Heart left ventricle (tissue), 13 donors: Measurements from ENCODE around the gene TYROBP.

Experiments
- POLR2A ChIP-seq, 2 donors: fragments of 450-650 bp; IDR thresholded peaks; one replicate each; pipeline ENCODE4 v1.6.1; 2017; ENCODE audit warnings: antibody characterized with exemption in 2 of 2, mild to moderate bottlenecking in 2 of 2, moderate library complexity in 2 of 2
- TF ChIP-seq, protein P1 (sequence below), 12 donors: fragments of 200-600 bp; sonication (generic) in 4 of 12; IDR thresholded peaks; one replicate each; pipeline versions ENCODE4 v1.5.0 to v1.8.0; 2018 to 2022; ENCODE audit warnings: antibody characterized with exemption in 12 of 12, mild to moderate bottlenecking in 5 of 12
- donor health status: ischemic (EF 13 %, LVEDD 7.1; RV severe dilation, severe dysfunction).
- donor health status: DM: no; HTN: yes; CAD: no.
- donor health status: DM: no; HTN: no; CAD: no.
- donor health status: ischemic (EF 25% LVEDD 6.9; RV normal size, moderate dysfunction).
- donor health status: ischemic (EF 25% LVEDD 5.7; RV mildly dilated, moderate dysfunction).
- donor health status: ischemic (EF 35%, LVEDD 5.7; RV mildly dilated, moderate dysfunction).
- donor health status: nonischemic (EF 11% LVEDD 7.7; RV severe dilation, severe dysfunction).
- donor health status: DM: yes; HTN: yes; CAD: no.
- donor health status: PGD.
- donor health status: ischemic (EF 29% LVEDD 5.4; RV normal size, mild dysfunction).
- donor health status: nonischemic (EF 23%, LVEDD 6.1; RV moderate dilation, normal function).

- TF ChIP-seq, protein P1, sequence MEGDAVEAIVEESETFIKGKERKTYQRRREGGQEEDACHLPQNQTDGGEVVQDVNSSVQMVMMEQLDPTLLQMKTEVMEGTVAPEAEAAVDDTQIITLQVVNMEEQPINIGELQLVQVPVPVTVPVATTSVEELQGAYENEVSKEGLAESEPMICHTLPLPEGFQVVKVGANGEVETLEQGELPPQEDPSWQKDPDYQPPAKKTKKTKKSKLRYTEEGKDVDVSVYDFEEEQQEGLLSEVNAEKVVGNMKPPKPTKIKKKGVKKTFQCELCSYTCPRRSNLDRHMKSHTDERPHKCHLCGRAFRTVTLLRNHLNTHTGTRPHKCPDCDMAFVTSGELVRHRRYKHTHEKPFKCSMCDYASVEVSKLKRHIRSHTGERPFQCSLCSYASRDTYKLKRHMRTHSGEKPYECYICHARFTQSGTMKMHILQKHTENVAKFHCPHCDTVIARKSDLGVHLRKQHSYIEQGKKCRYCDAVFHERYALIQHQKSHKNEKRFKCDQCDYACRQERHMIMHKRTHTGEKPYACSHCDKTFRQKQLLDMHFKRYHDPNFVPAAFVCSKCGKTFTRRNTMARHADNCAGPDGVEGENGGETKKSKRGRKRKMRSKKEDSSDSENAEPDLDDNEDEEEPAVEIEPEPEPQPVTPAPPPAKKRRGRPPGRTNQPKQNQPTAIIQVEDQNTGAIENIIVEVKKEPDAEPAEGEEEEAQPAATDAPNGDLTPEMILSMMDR (IDR thresholded peaks at IDR 0.05) = no peak
- TF ChIP-seq POLR2A (IDR thresholded peaks at IDR 0.05) = no peak
These were observed 32.7 kb upstream of the TYROBP start for GRCh38 chr19:35940839-35941238.
